Panc1 (cell line): Measurements from ENCODE around the gene ACD. TPM values are rescaled to one million over a fixed set of nuclear protein-coding genes. Genes with fewer than 3 reads are reported as not detected.
A peak's percentile ranks its signal among the peaks of the same experiment; 100 is the strongest.

Source experiments
- ATAC-seq: fragments of 200-7000 bp; cut with Tn5 transposase; 2 replicates; pipeline ENCODE4 v1.9.1; 2020; ENCODE audit warnings: mild to moderate bottlenecking, moderate library complexity
- BruUV-seq: library from RNA; stranded (reverse); fragments of 400-500 nt; replicated peaks from 2 replicates; lab custom pipeline; 2021; lab: Mats Ljungman, UMichigan
- CTCF ChIA-PET: fragments of 300-600 bp; sonication (Branson Sonifier 250); formaldehyde crosslinking; loops from one replicate; lab custom pipeline; 2022; ENCODE audit warnings: antibody characterized with exemption; lab: Charles Lee
- POLR2A ChIA-PET: fragments of 300-600 bp; sonication (Branson Sonifier 250); formaldehyde crosslinking; loops from one replicate; lab custom pipeline; 2022; ENCODE audit warnings: antibody characterized with exemption; lab: Charles Lee
- DNase-seq: peaks from one replicate; pipeline ENCODE4 v3.0.0-alpha.2; 2010; ENCODE audit warnings: low read depth, low spot score
- H3K27ac ChIP-seq: 2 replicates; pipeline ENCODE4 v1.5.1; 2011; ENCODE audit warnings: mild to moderate bottlenecking, low read length, inconsistent platforms
- H3K27me3 ChIP-seq: fragments of 200-500 bp; sonication (Bioruptor generic); 2 replicates; pipeline ENCODE4 v1.6.0; 2014; ENCODE audit warnings: low read length, inconsistent platforms; ENCODE audit not compliant: control insufficient read depth, insufficient read depth
- H3K36me3 ChIP-seq: fragments of 200-500 bp; sonication (Bioruptor generic); 2 replicates; pipeline ENCODE4 v1.5.1; 2014; ENCODE audit warnings: inconsistent platforms, mild to moderate bottlenecking, low read length, moderate library complexity; ENCODE audit not compliant: control insufficient read depth, insufficient read depth
- H3K4me1 ChIP-seq: 2 replicates; pipeline ENCODE4 v1.5.1; 2011; ENCODE audit warnings: inconsistent platforms, mild to moderate bottlenecking, low read length, moderate library complexity; ENCODE audit not compliant: control insufficient read depth, insufficient read depth
- H3K4me3 ChIP-seq, 2 experiments: 2 replicates each; pipeline ENCODE4 v1.5.1; 2011 to 2012; ENCODE audit warnings: low read depth in 2 of 2, low read length in 2 of 2, mild to moderate bottlenecking in 2 of 2, inconsistent platforms in 1 of 2, moderate library complexity in 1 of 2
- H3K9me3 ChIP-seq: fragments of 200-500 bp; sonication (Bioruptor generic); 2 replicates; pipeline ENCODE4 v1.5.1; 2014; ENCODE audit warnings: low read depth, mild to moderate bottlenecking, inconsistent platforms, low read length, moderate library complexity; ENCODE audit not compliant: control insufficient read depth, insufficient read depth
- POLR2AphosphoS5 ChIP-seq: IDR thresholded peaks from 2 replicates; pipeline ENCODE4 v1.6.1; 2012; ENCODE audit warnings: mild to moderate bottlenecking, low read depth, low read length, moderate library complexity
- SIN3A ChIP-seq: IDR thresholded peaks from 2 replicates; pipeline ENCODE4 v1.6.1; 2012; ENCODE audit warnings: low read depth, mild to moderate bottlenecking, low read length, moderate library complexity, borderline replicate concordance; ENCODE audit not compliant: insufficient read depth
- TCF7L2 ChIP-seq: IDR thresholded peaks from 2 replicates; pipeline ENCODE4 v1.6.1; 2011; ENCODE audit warnings: mild to moderate bottlenecking, low read depth, low read length, inconsistent platforms
- in situ Hi-C: cut with HindIII; loops from 2 replicates; pipeline ENCODE4 v1.10.0; 2016; ENCODE audit warnings: low sequenced_read_pairs, low pct_unique_long_range_greater_than_20kb
- intact Hi-C: fragments of 100-400 bp; cut with micrococcal nuclease; formaldehyde crosslinking; loops from one replicate; pipeline ENCODE4 v1.10.0; 2022; ENCODE audit not compliant: unreplicated experiment
- total RNA-seq: library from RNA; stranded (reverse); gene quantifications from one replicate; pipeline ENCODE4 v1.2.1, GENCODE V29; 2021; ENCODE audit not compliant: unreplicated experiment
- TF ChIP-seq, protein P1 (sequence below): fragments of 450-650 bp; IDR thresholded peaks from 2 replicates; pipeline ENCODE4 v1.5.1; 2017; ENCODE audit warnings: mild to moderate bottlenecking
- TF ChIP-seq, protein P2 (sequence below), 2 experiments: IDR thresholded peaks; 2 replicates each; pipeline ENCODE4 v1.6.1; 2011 to 2012; ENCODE audit warnings: low read depth in 2 of 2, control low read depth in 1 of 2, low read length in 1 of 2, mild to moderate bottlenecking in 1 of 2, moderate library complexity in 1 of 2; ENCODE audit not compliant: insufficient read depth in 1 of 2

The ACD gene
- total RNA-seq, 1 experiment from 2014 or later, result 34.9 TPM

DNA sequence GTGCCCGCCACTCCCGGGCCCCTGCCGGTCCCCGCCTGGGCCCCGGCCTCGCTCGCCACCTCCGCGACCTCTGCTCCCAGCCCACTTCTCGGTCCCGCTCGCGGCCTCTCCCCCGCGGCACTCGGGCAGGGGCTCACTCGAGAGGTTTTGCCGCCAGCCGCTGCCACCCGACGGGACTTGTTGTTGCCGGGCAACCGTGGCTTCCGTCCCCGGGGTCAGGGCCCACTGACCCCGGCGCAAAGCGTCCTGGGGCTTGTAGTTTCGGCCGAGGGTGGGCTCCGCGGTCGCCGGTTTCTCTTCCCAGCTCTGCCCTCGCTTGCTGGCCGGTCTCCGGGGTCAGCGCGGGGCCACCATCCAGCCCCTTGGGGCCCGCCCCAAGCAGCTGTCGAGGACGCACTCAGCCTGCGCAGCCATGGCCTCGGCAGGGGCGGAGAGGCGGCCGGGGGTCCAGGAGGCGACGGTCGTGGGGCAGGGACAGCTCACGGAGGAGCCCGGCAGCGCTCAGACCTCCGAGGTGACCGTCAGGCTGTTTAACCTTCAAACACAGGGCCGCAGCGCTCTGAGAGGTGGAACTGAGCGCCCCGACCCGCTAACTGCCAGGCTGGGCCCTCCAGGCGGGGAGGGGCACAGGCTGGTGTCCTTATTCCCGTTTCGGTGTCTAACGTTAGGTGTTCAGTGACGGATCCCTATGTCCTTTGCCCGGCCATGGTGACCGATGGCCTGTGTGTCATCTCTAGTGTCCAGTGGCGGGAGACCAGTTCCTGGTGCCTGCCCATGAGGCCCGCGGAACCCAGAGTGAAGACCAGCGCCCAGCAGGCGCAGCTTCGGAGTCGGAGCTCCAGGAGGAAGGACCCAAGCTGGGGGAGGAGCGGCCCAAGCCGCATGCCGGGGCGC lies 6.7 kb upstream of the ACD start, which contains the start of the genes C16orf86 and ENKD1:
TSS of gene C16orf86 (plus strand) at position 256 of the 894 bp plus-strand sequence. CDS start at position 413, 157 bp downstream.
TSS of gene ENKD1 (minus strand) at position 192 of the 894 bp plus-strand sequence. CDS start 308 bp downstream, outside the sequence.
- CTCF ChIA-PET, result interaction anchor here (0.5 kb wide), 1 partner anchor 22 kb away, joined by 3 read pairs; no protein-coding TSS in a partner anchor
- POLR2A ChIA-PET, result interaction anchor here (0.6 kb wide), 1 partner anchor 39 kb away, joined by 3 read pairs; no protein-coding TSS in a partner anchor
- ATAC-seq (peak; percentile 78), DNase-seq (no peak)
- intact Hi-C loops, result no loop called here
- in situ Hi-C loops, result no loop called here
- TF ChIP-seq, protein P1, sequence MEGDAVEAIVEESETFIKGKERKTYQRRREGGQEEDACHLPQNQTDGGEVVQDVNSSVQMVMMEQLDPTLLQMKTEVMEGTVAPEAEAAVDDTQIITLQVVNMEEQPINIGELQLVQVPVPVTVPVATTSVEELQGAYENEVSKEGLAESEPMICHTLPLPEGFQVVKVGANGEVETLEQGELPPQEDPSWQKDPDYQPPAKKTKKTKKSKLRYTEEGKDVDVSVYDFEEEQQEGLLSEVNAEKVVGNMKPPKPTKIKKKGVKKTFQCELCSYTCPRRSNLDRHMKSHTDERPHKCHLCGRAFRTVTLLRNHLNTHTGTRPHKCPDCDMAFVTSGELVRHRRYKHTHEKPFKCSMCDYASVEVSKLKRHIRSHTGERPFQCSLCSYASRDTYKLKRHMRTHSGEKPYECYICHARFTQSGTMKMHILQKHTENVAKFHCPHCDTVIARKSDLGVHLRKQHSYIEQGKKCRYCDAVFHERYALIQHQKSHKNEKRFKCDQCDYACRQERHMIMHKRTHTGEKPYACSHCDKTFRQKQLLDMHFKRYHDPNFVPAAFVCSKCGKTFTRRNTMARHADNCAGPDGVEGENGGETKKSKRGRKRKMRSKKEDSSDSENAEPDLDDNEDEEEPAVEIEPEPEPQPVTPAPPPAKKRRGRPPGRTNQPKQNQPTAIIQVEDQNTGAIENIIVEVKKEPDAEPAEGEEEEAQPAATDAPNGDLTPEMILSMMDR, result no peak
- TF ChIP-seq, protein P2, sequence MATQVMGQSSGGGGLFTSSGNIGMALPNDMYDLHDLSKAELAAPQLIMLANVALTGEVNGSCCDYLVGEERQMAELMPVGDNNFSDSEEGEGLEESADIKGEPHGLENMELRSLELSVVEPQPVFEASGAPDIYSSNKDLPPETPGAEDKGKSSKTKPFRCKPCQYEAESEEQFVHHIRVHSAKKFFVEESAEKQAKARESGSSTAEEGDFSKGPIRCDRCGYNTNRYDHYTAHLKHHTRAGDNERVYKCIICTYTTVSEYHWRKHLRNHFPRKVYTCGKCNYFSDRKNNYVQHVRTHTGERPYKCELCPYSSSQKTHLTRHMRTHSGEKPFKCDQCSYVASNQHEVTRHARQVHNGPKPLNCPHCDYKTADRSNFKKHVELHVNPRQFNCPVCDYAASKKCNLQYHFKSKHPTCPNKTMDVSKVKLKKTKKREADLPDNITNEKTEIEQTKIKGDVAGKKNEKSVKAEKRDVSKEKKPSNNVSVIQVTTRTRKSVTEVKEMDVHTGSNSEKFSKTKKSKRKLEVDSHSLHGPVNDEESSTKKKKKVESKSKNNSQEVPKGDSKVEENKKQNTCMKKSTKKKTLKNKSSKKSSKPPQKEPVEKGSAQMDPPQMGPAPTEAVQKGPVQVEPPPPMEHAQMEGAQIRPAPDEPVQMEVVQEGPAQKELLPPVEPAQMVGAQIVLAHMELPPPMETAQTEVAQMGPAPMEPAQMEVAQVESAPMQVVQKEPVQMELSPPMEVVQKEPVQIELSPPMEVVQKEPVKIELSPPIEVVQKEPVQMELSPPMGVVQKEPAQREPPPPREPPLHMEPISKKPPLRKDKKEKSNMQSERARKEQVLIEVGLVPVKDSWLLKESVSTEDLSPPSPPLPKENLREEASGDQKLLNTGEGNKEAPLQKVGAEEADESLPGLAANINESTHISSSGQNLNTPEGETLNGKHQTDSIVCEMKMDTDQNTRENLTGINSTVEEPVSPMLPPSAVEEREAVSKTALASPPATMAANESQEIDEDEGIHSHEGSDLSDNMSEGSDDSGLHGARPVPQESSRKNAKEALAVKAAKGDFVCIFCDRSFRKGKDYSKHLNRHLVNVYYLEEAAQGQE (IDR thresholded peaks at IDR 0.05; ENCODE audit: insufficient read depth in 1 of 2, low read depth in 2 of 2, low read length in 1 of 2), result no peak
- TF ChIP-seq TCF7L2 (no peak), POLR2AphosphoS5 (no peak), SIN3A (no peak)
- H3K9me3 ChIP-seq, result no peaks in the 10 kb centered on the region
- H3K4me1 ChIP-seq, result peaks cover 14% of the 10 kb centered on the region
- no peaks in the 10 kb centered on the region for H3K27me3 ChIP-seq
- H3K36me3 ChIP-seq, result no peaks in the 10 kb centered on the region
- peak within 1 kb of the TSS; percentile 75 for H3K27ac ChIP-seq
- no TSS peak for BruUV-seq
- peak within 1 kb of the TSS; percentile 51 to 56 for H3K4me3 ChIP-seq

DNA sequence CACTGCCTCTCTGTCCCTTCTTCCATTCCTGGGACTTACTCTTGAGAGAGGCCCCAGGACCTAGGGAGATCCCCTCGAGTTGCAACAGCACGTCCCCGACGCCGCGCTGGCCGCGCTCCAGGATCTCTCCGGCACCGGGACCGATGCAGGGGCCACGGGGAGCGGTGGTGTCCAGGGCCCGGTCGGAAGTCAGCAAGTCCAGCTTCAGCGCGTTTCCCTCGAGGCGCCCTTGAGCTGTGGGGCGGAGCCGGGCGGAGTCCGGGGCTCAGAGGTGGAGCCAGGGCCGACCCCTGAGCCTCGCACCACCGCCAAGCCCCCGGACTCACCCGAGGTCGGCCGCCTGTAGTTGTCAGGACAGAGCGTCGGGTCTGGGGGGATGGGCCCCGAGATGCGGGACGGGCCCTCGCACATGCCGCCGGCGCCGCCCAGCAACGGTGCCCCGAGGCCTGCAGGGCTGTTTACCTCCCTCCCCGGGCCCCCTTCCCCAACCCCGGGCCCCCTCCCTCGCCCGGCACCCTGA lies 6.0 kb upstream of the ACD start:
- no peaks in the 10 kb centered on the region for H3K9me3 ChIP-seq
- ChIA-PET POLR2A (no interaction called here), CTCF (interaction anchor here (0.5 kb wide), 1 partner anchor 22 kb away, joined by 3 read pairs; no protein-coding TSS in a partner anchor)
- no TSS peak for BruUV-seq
- ATAC-seq (peak; percentile 30), DNase-seq (no peak)
- TF ChIP-seq, protein P2 (IDR thresholded peaks at IDR 0.05; ENCODE audit: insufficient read depth in 1 of 2, low read depth in 2 of 2, low read length in 1 of 2), result no peak
- TF ChIP-seq POLR2AphosphoS5, result no peak
- no peak for TF ChIP-seq SIN3A
- no peak for TF ChIP-seq TCF7L2
- TF ChIP-seq, protein P1, result no peak
- intact Hi-C loops, result no loop called here
- in situ Hi-C loops, result no loop called here
- H3K27me3 ChIP-seq, result no peaks in the 10 kb centered on the region
- peak overlapping the region; percentile 66 for H3K27ac ChIP-seq
- H3K4me3 ChIP-seq, result peak overlapping the region; percentile 51 to 56
- no peaks in the 10 kb centered on the region for H3K36me3 ChIP-seq
- H3K4me1 ChIP-seq, result peaks cover 14% of the 10 kb centered on the region
